Astrocyte (in vitro differentiated cells and primary cell): ENCODE data around the gene SLC15A1. TPM values are rescaled to one million over a fixed set of nuclear protein-coding genes. Genes with fewer than 3 reads are reported as not detected.

Experiments used
- DNase-seq: peaks from one replicate; pipeline ENCODE4 v3.0.0-alpha.2; 2010; ENCODE audit warnings: low read depth
- FAIRE-seq: peaks from 2 replicates; lab custom pipeline; 2011; peaks lifted over from hg19 to GRCh38; lab: Jason Lieb, UNC
- H2AFZ ChIP-seq: 2 replicates; pipeline ENCODE4 v1.6.0; 2012; ENCODE audit warnings: low read depth, low read length, inconsistent platforms
- H3K27ac ChIP-seq: 2 replicates; pipeline ENCODE4 v1.5.1; 2011; ENCODE audit warnings: low read depth, low read length, inconsistent platforms
- H3K27me3 ChIP-seq: 2 replicates; pipeline ENCODE4 v1.6.0; 2011; ENCODE audit warnings: low read length, inconsistent platforms; ENCODE audit not compliant: insufficient read depth
- H3K36me3 ChIP-seq: 2 replicates; pipeline ENCODE4 v1.5.1; 2011; ENCODE audit warnings: low read length, inconsistent platforms; ENCODE audit not compliant: insufficient read depth
- H3K4me1 ChIP-seq: 2 replicates; pipeline ENCODE4 v1.5.1; 2011; ENCODE audit warnings: low read length, inconsistent platforms; ENCODE audit not compliant: insufficient read depth
- H3K4me2 ChIP-seq: 2 replicates; pipeline ENCODE4 v1.6.0; 2012; ENCODE audit warnings: low read length, inconsistent platforms
- H3K4me3 ChIP-seq: 2 replicates; pipeline ENCODE4 v1.5.1; 2011; ENCODE audit warnings: low read depth, mild to moderate bottlenecking, low read length, inconsistent platforms; ENCODE audit not compliant: insufficient read depth
- H3K79me2 ChIP-seq: 2 replicates; pipeline ENCODE4 v1.6.0; 2012; ENCODE audit warnings: mild to moderate bottlenecking, low read length, inconsistent platforms; ENCODE audit not compliant: insufficient read depth
- H3K9ac ChIP-seq: 2 replicates; pipeline ENCODE4 v1.6.0; 2012; ENCODE audit warnings: mild to moderate bottlenecking, low read length, inconsistent platforms
- H3K9me3 ChIP-seq: 2 replicates; pipeline ENCODE4 v1.5.1; 2012; ENCODE audit warnings: low read depth, mild to moderate bottlenecking, low read length, inconsistent platforms; ENCODE audit not compliant: insufficient read depth
- H4K20me1 ChIP-seq: 2 replicates; pipeline ENCODE4 v1.6.0; 2012; ENCODE audit warnings: low read length, inconsistent platforms; ENCODE audit not compliant: insufficient read depth
- H3K27ac Mint-ChIP-seq: one replicate; pipeline ENCODE4 v1.8.0; 2021; ENCODE audit warnings: mild to moderate bottlenecking, mixed read lengths; ENCODE audit not compliant: unreplicated experiment
- H3K27me3 Mint-ChIP-seq: one replicate; pipeline ENCODE4 v1.8.0; 2021; ENCODE audit warnings: low read depth, mixed read lengths; ENCODE audit not compliant: unreplicated experiment
- H3K36me3 Mint-ChIP-seq: one replicate; pipeline ENCODE4 v1.8.0; 2021; ENCODE audit warnings: low read depth, mixed read lengths; ENCODE audit not compliant: unreplicated experiment
- H3K4me1 Mint-ChIP-seq: one replicate; pipeline ENCODE4 v1.8.0; 2021; ENCODE audit warnings: low read depth, mixed read lengths; ENCODE audit not compliant: unreplicated experiment
- H3K4me3 Mint-ChIP-seq: one replicate; pipeline ENCODE4 v1.8.0; 2021; ENCODE audit warnings: mild to moderate bottlenecking, moderate library complexity, mixed read lengths; ENCODE audit not compliant: unreplicated experiment
- H3K9me3 Mint-ChIP-seq: one replicate; pipeline ENCODE4 v1.8.0; 2021; ENCODE audit warnings: mild to moderate bottlenecking, mixed read lengths; ENCODE audit not compliant: unreplicated experiment
- CTCF ChIP-seq: IDR thresholded peaks from 2 replicates; pipeline ENCODE4 v1.5.1; 2011; ENCODE audit warnings: low read depth, mild to moderate bottlenecking, inconsistent platforms, low read length, moderate library complexity; ENCODE audit not compliant: insufficient read depth
- EZH2 ChIP-seq: IDR thresholded peaks from 2 replicates; pipeline ENCODE4 v1.6.1; 2012; ENCODE audit warnings: mild to moderate bottlenecking, low read length, inconsistent platforms; ENCODE audit not compliant: insufficient read depth
- total RNA-seq: library from RNA; stranded (reverse); gene quantifications from 2 replicates; pipeline ENCODE4 v1.2.1, GENCODE V29; 2021

SLC15A1 gene
- total RNA-seq, 1 donor from 2014 or later, result not detected

GRCh38 chr13:98772794-98773452, 20.5 kb upstream of the SLC15A1 start:
- peaks cover 4% of the 10 kb centered on the region for H3K27me3 Mint-ChIP-seq
- H3K27ac Mint-ChIP-seq, result no peak overlapping the region

GRCh38 chr13:98771838-98772611, 19.6 kb upstream of the SLC15A1 start:
- H3K27me3 ChIP-seq, result peaks cover 4% of the 10 kb centered on the region
- peaks cover 8% of the 10 kb centered on the region for H3K4me1 ChIP-seq
- no peak overlapping the region for H3K4me2 ChIP-seq
- no peak overlapping the region for H3K9ac ChIP-seq
- no peaks in the 10 kb centered on the region for H3K9me3 ChIP-seq
- H3K4me3 ChIP-seq, result no peak overlapping the region
- Mint-ChIP-seq H3K27ac (no peak overlapping the region), H3K27me3 (peaks cover 5% of the 10 kb centered on the region), H3K4me1 (peaks cover 6% of the 10 kb centered on the region), H3K36me3 (peaks cover 2% of the 10 kb centered on the region), H3K4me3 (no peak overlapping the region), H3K9me3 (peaks cover 15% of the 10 kb centered on the region)
- FAIRE-seq (no peak), DNase-seq (no peak)
- no peaks in the 10 kb centered on the region for H3K79me2 ChIP-seq
- H2AFZ ChIP-seq, result no peak overlapping the region
- TF ChIP-seq CTCF (no peak), EZH2 (no peak)
- H3K36me3 ChIP-seq, result no peaks in the 10 kb centered on the region
- H3K27ac ChIP-seq, result no peak overlapping the region
- no peaks in the 10 kb centered on the region for H4K20me1 ChIP-seq

More at GRCh38 chr13:98772794-98773452, 20.5 kb upstream of the SLC15A1 start:
- Histone ChIP-seq H3K79me2 (no peaks in the 10 kb centered on the region), H3K4me2 (no peak overlapping the region), H3K9me3 (no peaks in the 10 kb centered on the region), H3K27ac (no peak overlapping the region), H3K4me3 (no peak overlapping the region), H3K9ac (no peak overlapping the region), H2AFZ (no peak overlapping the region), H3K4me1 (peaks cover 8% of the 10 kb centered on the region), H3K36me3 (no peaks in the 10 kb centered on the region), H3K27me3 (peaks cover 1% of the 10 kb centered on the region), H4K20me1 (no peaks in the 10 kb centered on the region)
- FAIRE-seq (no peak), DNase-seq (no peak)
- H3K4me3 Mint-ChIP-seq, result no peak overlapping the region
- TF ChIP-seq CTCF (no peak), EZH2 (no peak)
- H3K36me3 Mint-ChIP-seq, result peaks cover 2% of the 10 kb centered on the region
- peaks cover 6% of the 10 kb centered on the region for H3K4me1 Mint-ChIP-seq
- H3K9me3 Mint-ChIP-seq, result peaks cover 13% of the 10 kb centered on the region
